ENCODE data around the gene ELOVL2.

Gene ELOVL2

GRCh38 chr6:10972196-10972595, 71.9 kb downstream of the ELOVL2 start:
- FAIRE-seq (no peak), DNase-seq (ENCODE audit: insufficient read length, low spot score) (no peak)
- no peak for TF ChIP-seq CTCF (IDR thresholded peaks at IDR 0.05; ENCODE audit: insufficient read depth, missing control alignments)

- DNase-seq (ENCODE audit: insufficient read length, low spot score), result no peak
Observed at GRCh38 chr6:10970731-10971130, 73.4 kb downstream of the ELOVL2 start.

DNA sequence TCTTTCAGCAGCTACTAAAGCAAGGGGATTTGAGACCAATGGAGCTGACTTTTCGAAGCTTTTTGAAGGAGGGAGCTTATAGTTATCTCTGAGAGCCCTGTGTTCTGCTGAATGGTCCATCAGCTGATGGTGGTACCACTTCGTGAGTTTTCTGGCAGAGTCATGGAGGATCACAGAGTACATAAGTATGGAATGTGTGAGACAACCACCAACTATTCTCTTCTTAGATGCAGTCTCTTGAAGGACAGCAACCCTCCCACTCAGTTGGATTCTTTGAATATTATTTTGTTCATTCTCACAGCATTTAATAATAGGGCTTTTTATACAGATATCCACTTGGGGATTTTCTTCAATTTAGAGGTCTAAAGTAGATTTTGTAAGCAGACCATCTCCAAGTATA, 75.3 kb downstream of the ELOVL2 start:
- FAIRE-seq (no peak), DNase-seq (ENCODE audit: insufficient read length, low spot score) (no peak)
- TF ChIP-seq CTCF (IDR thresholded peaks at IDR 0.05; ENCODE audit: insufficient read depth, missing control alignments), result no peak

More at GRCh38 chr6:10970731-10971130, 73.4 kb downstream of the ELOVL2 start:
- FAIRE-seq, result no peak
- TF ChIP-seq CTCF (IDR thresholded peaks at IDR 0.05; ENCODE audit: insufficient read depth, missing control alignments), result no peak

- no peak for TF ChIP-seq CTCF (IDR thresholded peaks at IDR 0.05; ENCODE audit: insufficient read depth, missing control alignments)
- FAIRE-seq, result no peak
Observed at GRCh38 chr6:10964684-10965083, 79.4 kb downstream of the ELOVL2 start.

DNA sequence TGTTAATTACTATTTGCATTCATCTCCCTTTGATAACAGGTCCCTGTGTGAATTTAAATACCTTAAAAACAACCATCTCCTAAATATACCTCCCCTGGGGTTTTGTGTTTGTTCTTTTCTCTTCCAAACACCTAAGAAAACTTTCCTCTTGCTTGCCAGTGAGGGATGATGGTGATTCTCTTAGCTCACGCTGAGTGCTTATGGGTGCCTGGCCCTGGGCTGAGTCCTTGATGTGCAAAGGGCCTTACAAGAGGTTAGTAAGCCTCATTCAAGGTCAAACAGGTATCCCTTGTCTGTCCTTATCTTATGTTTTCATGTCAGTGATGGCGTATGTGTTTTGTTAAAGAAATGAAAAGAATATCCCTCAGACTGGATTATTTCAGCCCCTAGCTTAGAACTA, 81.0 kb downstream of the ELOVL2 start:
- DNase-seq (ENCODE audit: insufficient read length, low spot score) (no peak), FAIRE-seq (no peak)
- TF ChIP-seq CTCF (IDR thresholded peaks at IDR 0.05; ENCODE audit: insufficient read depth, missing control alignments), result no peak

More at GRCh38 chr6:10964684-10965083, 79.4 kb downstream of the ELOVL2 start:
- no peak for DNase-seq (ENCODE audit: insufficient read length, low spot score)

DNA sequence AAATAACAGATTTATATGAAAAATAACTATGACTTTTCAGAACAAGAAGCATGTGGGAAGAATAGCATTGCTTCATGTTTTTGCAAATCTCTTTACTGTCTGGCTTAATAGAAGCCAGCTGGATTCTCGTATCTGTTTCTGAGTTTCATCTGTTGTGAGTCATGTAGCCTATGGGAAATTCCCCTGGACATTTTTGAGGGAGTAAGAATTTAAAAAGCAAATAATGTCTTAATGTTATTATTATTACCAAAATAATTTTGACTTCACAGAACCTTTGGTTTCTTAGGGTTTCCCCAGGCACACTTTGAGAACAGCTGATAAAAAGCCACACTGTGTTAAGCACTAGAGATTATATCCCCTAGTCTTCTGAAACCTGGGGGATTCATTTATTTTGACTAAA, 81.4 kb downstream of the ELOVL2 start:
- no peak for TF ChIP-seq CTCF (IDR thresholded peaks at IDR 0.05; ENCODE audit: insufficient read depth, missing control alignments)
- DNase-seq (ENCODE audit: insufficient read length, low spot score), result no peak
- FAIRE-seq, result no peak

DNA sequence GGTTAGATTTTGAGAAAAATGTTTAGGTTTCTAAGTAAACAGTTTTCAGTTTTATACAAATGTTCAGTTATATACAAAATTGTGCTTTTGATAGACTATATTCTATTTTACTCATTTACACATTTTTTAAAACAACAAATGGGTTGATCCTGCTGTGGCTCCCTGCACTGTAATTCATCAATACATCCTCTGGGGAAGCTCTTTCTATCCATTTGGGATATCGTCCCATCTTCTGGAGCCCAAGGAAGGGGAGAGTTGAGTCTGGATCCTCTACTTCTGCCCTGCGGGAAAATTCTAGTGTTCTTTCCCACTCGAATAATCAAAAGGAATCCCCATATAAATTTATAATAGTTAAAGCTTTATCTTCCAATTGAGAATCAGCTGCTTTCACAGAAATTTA, 82.3 kb downstream of the ELOVL2 start:
- no peak for TF ChIP-seq CTCF (IDR thresholded peaks at IDR 0.05; ENCODE audit: insufficient read depth, missing control alignments)
- no peak for DNase-seq (ENCODE audit: insufficient read length, low spot score)
- no peak for FAIRE-seq
